ENCODE data around the gene REPS2.

The REPS2 gene

DNA sequence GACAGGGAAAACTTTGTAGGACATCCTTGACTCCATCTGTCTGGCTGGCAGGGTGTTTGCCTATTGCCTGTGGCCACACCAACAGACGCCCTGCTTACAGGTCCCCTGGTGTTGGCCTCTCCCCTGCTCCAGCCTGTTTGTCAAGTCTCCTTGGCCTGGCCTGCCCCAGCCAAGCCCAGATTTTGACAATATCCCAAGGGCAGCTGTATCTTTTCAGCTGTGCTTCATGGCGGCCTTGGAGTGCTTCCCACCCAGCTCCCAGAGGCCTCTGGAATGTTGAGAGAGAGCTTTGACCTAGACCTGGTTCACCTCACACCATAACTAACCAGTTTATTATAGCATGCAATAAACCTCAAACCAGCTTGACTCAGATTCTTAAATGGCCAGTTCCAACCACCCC lies 224.5 kb downstream of the REPS2 start:
- Histone ChIP-seq H3K4me2 (ENCODE audit: low read depth, low read length) (no peak overlapping the region), H3K27me3 (replicated peaks; ENCODE audit: insufficient read depth, low read length) (no peaks in the 10 kb centered on the region), H4K20me1 (ENCODE audit: insufficient read depth, low read length) (no peaks in the 10 kb centered on the region), H2AFZ (ENCODE audit: low read length) (no peak overlapping the region), H3K79me2 (ENCODE audit: low read length) (no peaks in the 10 kb centered on the region), H3K36me3 (replicated peaks; ENCODE audit: insufficient read depth, low read length) (no peaks in the 10 kb centered on the region), H3F3A (ENCODE audit: insufficient read depth, low read length) (no peaks in the 10 kb centered on the region), H3K4me3 (ENCODE audit: low read length) (no peak overlapping the region), H3K9ac (ENCODE audit: low read length) (no peak overlapping the region), H3K4me1 (ENCODE audit: low read length) (no peaks in the 10 kb centered on the region), H3K9me2 (replicated peaks; ENCODE audit: insufficient read depth, low read length) (no peaks in the 10 kb centered on the region), H3K9me3 (replicated peaks; ENCODE audit: insufficient read depth, low read length) (no peaks in the 10 kb centered on the region), H3K27ac (ENCODE audit: low read length) (no peak overlapping the region)
- DNase-seq, result no peak
- TF ChIP-seq, protein P1, sequence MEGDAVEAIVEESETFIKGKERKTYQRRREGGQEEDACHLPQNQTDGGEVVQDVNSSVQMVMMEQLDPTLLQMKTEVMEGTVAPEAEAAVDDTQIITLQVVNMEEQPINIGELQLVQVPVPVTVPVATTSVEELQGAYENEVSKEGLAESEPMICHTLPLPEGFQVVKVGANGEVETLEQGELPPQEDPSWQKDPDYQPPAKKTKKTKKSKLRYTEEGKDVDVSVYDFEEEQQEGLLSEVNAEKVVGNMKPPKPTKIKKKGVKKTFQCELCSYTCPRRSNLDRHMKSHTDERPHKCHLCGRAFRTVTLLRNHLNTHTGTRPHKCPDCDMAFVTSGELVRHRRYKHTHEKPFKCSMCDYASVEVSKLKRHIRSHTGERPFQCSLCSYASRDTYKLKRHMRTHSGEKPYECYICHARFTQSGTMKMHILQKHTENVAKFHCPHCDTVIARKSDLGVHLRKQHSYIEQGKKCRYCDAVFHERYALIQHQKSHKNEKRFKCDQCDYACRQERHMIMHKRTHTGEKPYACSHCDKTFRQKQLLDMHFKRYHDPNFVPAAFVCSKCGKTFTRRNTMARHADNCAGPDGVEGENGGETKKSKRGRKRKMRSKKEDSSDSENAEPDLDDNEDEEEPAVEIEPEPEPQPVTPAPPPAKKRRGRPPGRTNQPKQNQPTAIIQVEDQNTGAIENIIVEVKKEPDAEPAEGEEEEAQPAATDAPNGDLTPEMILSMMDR (IDR thresholded peaks at IDR 0.05; ENCODE audit: low read length), result no peak
- TF ChIP-seq EZH2phosphoT487 (IDR thresholded peaks at IDR 0.05; ENCODE audit: low read length), result no peak
- TF ChIP-seq EZH2 (optimal IDR thresholded peaks at IDR 0.05; ENCODE audit: low read depth, low read length), result no peak

DNA sequence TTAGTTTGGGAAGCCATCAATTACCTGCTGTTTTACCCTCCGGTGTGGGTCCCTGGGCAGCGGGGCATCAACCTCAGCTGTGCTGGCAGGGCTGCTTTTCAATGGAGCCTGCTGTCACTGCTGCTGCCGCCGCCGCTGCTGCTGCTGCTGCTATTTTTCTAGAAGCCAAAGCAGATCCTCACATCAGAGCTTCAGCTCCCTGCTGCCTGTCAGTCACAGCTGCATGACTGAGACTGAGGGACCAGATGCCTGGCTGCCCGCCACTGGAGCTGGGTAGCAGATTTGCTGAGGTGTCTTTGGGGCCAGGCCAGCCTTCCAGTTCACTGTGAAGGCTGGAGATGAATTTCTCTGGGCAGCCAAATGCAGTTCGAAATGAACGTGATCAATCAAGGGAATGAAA lies 228.2 kb downstream of the REPS2 start:
- Histone ChIP-seq H3K9ac (ENCODE audit: low read length) (no peak overlapping the region), H3K9me3 (replicated peaks; ENCODE audit: insufficient read depth, low read length) (no peaks in the 10 kb centered on the region), H3K27me3 (replicated peaks; ENCODE audit: insufficient read depth, low read length) (no peaks in the 10 kb centered on the region), H3K4me1 (ENCODE audit: low read length) (no peaks in the 10 kb centered on the region), H3K79me2 (ENCODE audit: low read length) (no peaks in the 10 kb centered on the region), H4K20me1 (ENCODE audit: insufficient read depth, low read length) (no peaks in the 10 kb centered on the region), H3K36me3 (replicated peaks; ENCODE audit: insufficient read depth, low read length) (no peaks in the 10 kb centered on the region), H3F3A (ENCODE audit: insufficient read depth, low read length) (no peaks in the 10 kb centered on the region), H3K4me2 (ENCODE audit: low read depth, low read length) (no peak overlapping the region), H3K4me3 (ENCODE audit: low read length) (no peak overlapping the region), H3K9me2 (replicated peaks; ENCODE audit: insufficient read depth, low read length) (no peaks in the 10 kb centered on the region), H3K27ac (ENCODE audit: low read length) (no peak overlapping the region), H2AFZ (ENCODE audit: low read length) (no peak overlapping the region)
- DNase-seq, result no peak
- TF ChIP-seq, protein P1 (IDR thresholded peaks at IDR 0.05; ENCODE audit: low read length), result no peak
- no peak for TF ChIP-seq EZH2 (optimal IDR thresholded peaks at IDR 0.05; ENCODE audit: low read depth, low read length)

DNA sequence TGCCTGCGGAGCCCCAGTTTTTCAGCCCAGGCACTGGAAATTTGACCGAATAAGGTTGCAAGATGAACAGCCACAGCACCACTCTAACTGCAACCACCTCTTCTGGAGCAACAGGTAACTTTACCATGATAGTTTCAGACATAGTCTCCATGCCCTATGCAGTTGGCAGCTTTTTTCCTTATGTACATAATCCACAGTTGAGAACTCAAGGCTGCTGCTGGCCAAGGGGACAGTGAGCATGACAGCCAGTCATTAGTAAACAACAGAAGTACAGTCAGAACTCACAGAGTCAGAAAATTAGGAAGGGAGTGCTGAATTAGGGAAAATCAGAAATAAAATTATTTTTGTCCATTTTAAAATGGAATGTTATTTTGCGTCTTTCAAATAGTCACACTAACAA lies 235.9 kb downstream of the REPS2 start:
- no peaks in the 10 kb centered on the region for H3K9me3 ChIP-seq (replicated peaks; ENCODE audit: insufficient read depth, low read length)
- no peak overlapping the region for H2AFZ ChIP-seq (ENCODE audit: low read length)
- no peaks in the 10 kb centered on the region for H4K20me1 ChIP-seq (ENCODE audit: insufficient read depth, low read length)
- H3K4me1 ChIP-seq (ENCODE audit: low read length), result no peaks in the 10 kb centered on the region
- no peak for TF ChIP-seq EZH2 (optimal IDR thresholded peaks at IDR 0.05; ENCODE audit: low read depth, low read length)
- TF ChIP-seq, protein P1 (IDR thresholded peaks at IDR 0.05; ENCODE audit: low read length), result no peak
- no peak for TF ChIP-seq EZH2phosphoT487 (IDR thresholded peaks at IDR 0.05; ENCODE audit: low read length)
- no peak overlapping the region for H3K4me3 ChIP-seq (ENCODE audit: low read length)
- H3K27ac ChIP-seq (ENCODE audit: low read length), result no peak overlapping the region
- DNase-seq, result no peak
- no peaks in the 10 kb centered on the region for H3K36me3 ChIP-seq (replicated peaks; ENCODE audit: insufficient read depth, low read length)
- no peaks in the 10 kb centered on the region for H3K9me2 ChIP-seq (replicated peaks; ENCODE audit: insufficient read depth, low read length)
- H3F3A ChIP-seq (ENCODE audit: insufficient read depth, low read length), result no peaks in the 10 kb centered on the region
- H3K27me3 ChIP-seq (replicated peaks; ENCODE audit: insufficient read depth, low read length), result no peaks in the 10 kb centered on the region
- no peak overlapping the region for H3K9ac ChIP-seq (ENCODE audit: low read length)
- no peaks in the 10 kb centered on the region for H3K79me2 ChIP-seq (ENCODE audit: low read length)
- H3K4me2 ChIP-seq (ENCODE audit: low read depth, low read length), result no peak overlapping the region
